Neural cell (in vitro differentiated cells): ENCODE measurements around the gene LIMS1. TPM values are rescaled to one million over a fixed set of nuclear protein-coding genes. Genes with fewer than 3 reads are reported as not detected.

Experiments
- H2AFZ ChIP-seq: fragments of 200-600, 300-800 bp; sonication (generic), shearing (Covaris generic); 2 replicates; pipeline ENCODE4 v1.6.0; 2014; ENCODE audit warnings: low read depth, mild to moderate bottlenecking, antibody characterized with exemption, low read length, moderate library complexity
- H3F3A ChIP-seq: fragments of 200-600 bp; shearing (Covaris generic); 2 replicates; pipeline ENCODE4 v1.6.1; 2016; ENCODE audit warnings: mild to moderate bottlenecking, moderate library complexity, mixed read lengths, antibody characterized with exemption, low read length; ENCODE audit not compliant: insufficient read depth, poor library complexity, severe bottlenecking
- H3K27ac ChIP-seq: fragments of 200-600, 300-800 bp; sonication (generic), shearing (Covaris generic); 2 replicates; pipeline ENCODE4 v1.5.1; 2014; ENCODE audit warnings: mild to moderate bottlenecking, low read length, moderate library complexity
- H3K27me3 ChIP-seq: fragments of 300-800, 200-600 bp; sonication (generic), shearing (Covaris generic); 2 replicates; pipeline ENCODE4 v1.6.0; 2014; ENCODE audit warnings: mild to moderate bottlenecking, low read depth, low read length, moderate library complexity; ENCODE audit not compliant: insufficient read depth
- H3K36me3 ChIP-seq: fragments of 300-800, 200-600 bp; sonication (generic), shearing (Covaris generic); 2 replicates; pipeline ENCODE4 v1.5.1; 2014; ENCODE audit warnings: mild to moderate bottlenecking, antibody characterized with exemption, low read length, moderate library complexity; ENCODE audit not compliant: insufficient read depth
- H3K4me2 ChIP-seq: fragments of 300-800, 200-600 bp; sonication (generic), shearing (Covaris generic); 2 replicates; pipeline ENCODE4 v1.6.0; 2014; ENCODE audit warnings: mild to moderate bottlenecking, low read length
- H3K4me3 ChIP-seq: fragments of 300-800, 200-600 bp; sonication (generic), shearing (Covaris generic); 2 replicates; pipeline ENCODE4 v1.5.1; 2014; ENCODE audit warnings: mild to moderate bottlenecking, low read length, moderate library complexity
- H3K79me2 ChIP-seq: fragments of 200-600 bp; shearing (Covaris generic); replicated peaks from 2 replicates; pipeline ENCODE4 v1.6.0; 2014; ENCODE audit warnings: mild to moderate bottlenecking, low read length, moderate library complexity; ENCODE audit not compliant: insufficient read depth
- H3K9ac ChIP-seq: fragments of 300-800, 200-600 bp; sonication (generic), shearing (Covaris generic); 2 replicates; pipeline ENCODE4 v1.6.1; 2016; ENCODE audit warnings: mild to moderate bottlenecking, low read length, mixed read lengths
- H3K9me2 ChIP-seq: fragments of 200-600 bp; shearing (Covaris generic); 2 replicates; pipeline ENCODE4 v1.6.1; 2016; ENCODE audit warnings: mild to moderate bottlenecking, low read length, mixed read lengths; ENCODE audit not compliant: insufficient read depth
- H3K9me3 ChIP-seq: fragments of 200-600, 300-800 bp; sonication (generic), shearing (Covaris generic); 2 replicates; pipeline ENCODE4 v1.6.1; 2016; ENCODE audit warnings: mild to moderate bottlenecking, mixed run types, low read length, moderate library complexity, mixed read lengths
- H4K20me1 ChIP-seq: fragments of 200-600 bp; shearing (Covaris generic); 2 replicates; pipeline ENCODE4 v1.6.1; 2016; ENCODE audit warnings: mild to moderate bottlenecking, mixed run types; ENCODE audit not compliant: insufficient read depth
- EP300 ChIP-seq: fragments of 450-650 bp; conservative IDR thresholded peaks from 2 replicates; pipeline ENCODE4 v1.6.1; 2014; ENCODE audit warnings: antibody characterized with exemption, mild to moderate bottlenecking, moderate library complexity; ENCODE audit not compliant: poor library complexity, severe bottlenecking
- EZH2 ChIP-seq: fragments of 200-600, 300-800 bp; shearing (Covaris generic), sonication (generic); IDR thresholded peaks from 2 replicates; pipeline ENCODE4 v1.6.1; 2014; ENCODE audit warnings: antibody characterized with exemption, low read length, borderline replicate concordance, mild to moderate bottlenecking; ENCODE audit not compliant: insufficient read depth, poor library complexity, severe bottlenecking
- MXI1 ChIP-seq: fragments of 450-650 bp; conservative IDR thresholded peaks from 2 replicates; pipeline ENCODE4 v1.6.1; 2014; ENCODE audit warnings: antibody characterized with exemption, mild to moderate bottlenecking; ENCODE audit not compliant: poor library complexity, severe bottlenecking
- POLR2AphosphoS5 ChIP-seq: IDR thresholded peaks from 2 replicates; pipeline ENCODE4 v1.6.1; 2012
- RAD21 ChIP-seq: fragments of 450-650 bp; conservative IDR thresholded peaks from 2 replicates; pipeline ENCODE4 v1.6.1; 2014; ENCODE audit warnings: antibody characterized with exemption, mild to moderate bottlenecking, moderate library complexity
- SMC3 ChIP-seq: fragments of 450-650 bp; conservative IDR thresholded peaks from 2 replicates; pipeline ENCODE4 v1.6.1; 2014; ENCODE audit warnings: antibody characterized with exemption, mild to moderate bottlenecking, moderate library complexity; ENCODE audit not compliant: poor library complexity
- TAF1 ChIP-seq: IDR thresholded peaks from 2 replicates; pipeline ENCODE4 v1.6.1; 2012; ENCODE audit warnings: low read depth
- polyA plus RNA-seq: library from polyadenylated mRNA; depleted of rRNA; stranded (reverse); fragments of >200 nt; gene quantifications from 2 replicates; pipeline ENCODE4 v1.2.3, GENCODE V29; 2014
- TF ChIP-seq, protein P1 (sequence below): fragments of 450-650 bp; IDR thresholded peaks from 2 replicates; pipeline ENCODE4 v1.5.1; 2014; ENCODE audit warnings: antibody characterized with exemption, mild to moderate bottlenecking, moderate library complexity; ENCODE audit not compliant: poor library complexity, severe bottlenecking
- TF ChIP-seq, protein P2 (sequence below): IDR thresholded peaks from 2 replicates; pipeline ENCODE4 v1.6.1; 2012; ENCODE audit warnings: borderline replicate concordance

Gene LIMS1
- polyA plus RNA-seq, 1 donor from 2014 or later, result 12.3 TPM

DNA sequence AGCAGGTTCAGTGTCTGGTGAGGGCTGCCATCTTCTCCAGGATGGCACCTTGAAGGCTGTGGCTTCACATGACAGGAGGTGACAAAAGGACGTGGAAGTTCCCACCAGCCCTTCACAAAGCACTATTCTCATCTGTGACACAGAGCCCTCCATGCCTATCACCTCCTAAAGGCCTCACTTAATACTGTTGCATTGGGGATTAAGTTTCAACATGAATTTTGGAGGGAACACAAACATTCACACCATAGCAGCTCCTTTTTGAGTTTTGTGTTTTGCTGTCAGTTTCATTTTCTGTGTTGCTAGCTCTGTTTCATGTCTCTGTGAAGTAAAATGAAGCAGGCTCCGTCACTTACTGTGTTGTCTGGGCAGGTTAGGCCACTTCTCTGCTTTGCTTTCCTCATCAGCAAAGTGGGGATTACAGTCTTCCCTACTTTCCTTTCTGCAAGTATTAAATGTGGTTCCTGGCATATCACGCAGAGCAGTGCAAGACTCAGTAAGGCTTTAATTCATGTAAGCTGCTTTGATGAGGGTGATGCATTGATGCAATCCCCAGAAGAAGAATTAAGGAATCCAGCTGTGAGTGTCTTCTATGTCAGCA lies 31.6 kb downstream of the LIMS1 start (continued):
- TF ChIP-seq EZH2, result no peak

DNA sequence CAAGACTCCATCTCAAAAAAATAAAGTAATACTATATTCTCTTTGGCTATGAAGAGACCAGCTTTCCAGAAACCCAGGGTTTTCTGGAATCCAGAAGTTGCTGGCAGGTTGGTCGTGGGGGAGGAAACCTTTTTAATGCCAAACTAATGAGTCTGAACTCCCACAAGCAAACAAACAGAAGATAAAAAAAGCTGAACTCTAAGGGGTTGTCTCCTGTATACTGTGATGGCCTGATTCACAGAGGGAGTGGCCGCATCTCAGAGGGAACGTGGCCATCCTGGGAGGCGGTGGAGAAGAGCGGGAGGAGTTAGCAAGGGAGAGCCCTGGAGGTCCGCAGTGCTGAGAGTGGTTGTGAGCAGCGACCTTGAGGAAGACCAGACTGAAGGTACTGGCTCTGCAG lies 36.1 kb downstream of the LIMS1 start:
- Histone ChIP-seq H2AFZ (no peak overlapping the region), H3K9me3 (no peaks in the 10 kb centered on the region), H3K79me2 (peaks cover 5% of the 10 kb centered on the region), H3K9me2 (no peaks in the 10 kb centered on the region), H3K27me3 (no peaks in the 10 kb centered on the region), H3K4me2 (no peak overlapping the region), H4K20me1 (no peaks in the 10 kb centered on the region), H3F3A (no peaks in the 10 kb centered on the region), H3K27ac (no peak overlapping the region), H3K36me3 (no peaks in the 10 kb centered on the region), H3K9ac (no peak overlapping the region), H3K4me3 (no peak overlapping the region)
- no peak for TF ChIP-seq EZH2
- TF ChIP-seq, protein P1, sequence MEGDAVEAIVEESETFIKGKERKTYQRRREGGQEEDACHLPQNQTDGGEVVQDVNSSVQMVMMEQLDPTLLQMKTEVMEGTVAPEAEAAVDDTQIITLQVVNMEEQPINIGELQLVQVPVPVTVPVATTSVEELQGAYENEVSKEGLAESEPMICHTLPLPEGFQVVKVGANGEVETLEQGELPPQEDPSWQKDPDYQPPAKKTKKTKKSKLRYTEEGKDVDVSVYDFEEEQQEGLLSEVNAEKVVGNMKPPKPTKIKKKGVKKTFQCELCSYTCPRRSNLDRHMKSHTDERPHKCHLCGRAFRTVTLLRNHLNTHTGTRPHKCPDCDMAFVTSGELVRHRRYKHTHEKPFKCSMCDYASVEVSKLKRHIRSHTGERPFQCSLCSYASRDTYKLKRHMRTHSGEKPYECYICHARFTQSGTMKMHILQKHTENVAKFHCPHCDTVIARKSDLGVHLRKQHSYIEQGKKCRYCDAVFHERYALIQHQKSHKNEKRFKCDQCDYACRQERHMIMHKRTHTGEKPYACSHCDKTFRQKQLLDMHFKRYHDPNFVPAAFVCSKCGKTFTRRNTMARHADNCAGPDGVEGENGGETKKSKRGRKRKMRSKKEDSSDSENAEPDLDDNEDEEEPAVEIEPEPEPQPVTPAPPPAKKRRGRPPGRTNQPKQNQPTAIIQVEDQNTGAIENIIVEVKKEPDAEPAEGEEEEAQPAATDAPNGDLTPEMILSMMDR, result no peak
- TF ChIP-seq, protein P2, sequence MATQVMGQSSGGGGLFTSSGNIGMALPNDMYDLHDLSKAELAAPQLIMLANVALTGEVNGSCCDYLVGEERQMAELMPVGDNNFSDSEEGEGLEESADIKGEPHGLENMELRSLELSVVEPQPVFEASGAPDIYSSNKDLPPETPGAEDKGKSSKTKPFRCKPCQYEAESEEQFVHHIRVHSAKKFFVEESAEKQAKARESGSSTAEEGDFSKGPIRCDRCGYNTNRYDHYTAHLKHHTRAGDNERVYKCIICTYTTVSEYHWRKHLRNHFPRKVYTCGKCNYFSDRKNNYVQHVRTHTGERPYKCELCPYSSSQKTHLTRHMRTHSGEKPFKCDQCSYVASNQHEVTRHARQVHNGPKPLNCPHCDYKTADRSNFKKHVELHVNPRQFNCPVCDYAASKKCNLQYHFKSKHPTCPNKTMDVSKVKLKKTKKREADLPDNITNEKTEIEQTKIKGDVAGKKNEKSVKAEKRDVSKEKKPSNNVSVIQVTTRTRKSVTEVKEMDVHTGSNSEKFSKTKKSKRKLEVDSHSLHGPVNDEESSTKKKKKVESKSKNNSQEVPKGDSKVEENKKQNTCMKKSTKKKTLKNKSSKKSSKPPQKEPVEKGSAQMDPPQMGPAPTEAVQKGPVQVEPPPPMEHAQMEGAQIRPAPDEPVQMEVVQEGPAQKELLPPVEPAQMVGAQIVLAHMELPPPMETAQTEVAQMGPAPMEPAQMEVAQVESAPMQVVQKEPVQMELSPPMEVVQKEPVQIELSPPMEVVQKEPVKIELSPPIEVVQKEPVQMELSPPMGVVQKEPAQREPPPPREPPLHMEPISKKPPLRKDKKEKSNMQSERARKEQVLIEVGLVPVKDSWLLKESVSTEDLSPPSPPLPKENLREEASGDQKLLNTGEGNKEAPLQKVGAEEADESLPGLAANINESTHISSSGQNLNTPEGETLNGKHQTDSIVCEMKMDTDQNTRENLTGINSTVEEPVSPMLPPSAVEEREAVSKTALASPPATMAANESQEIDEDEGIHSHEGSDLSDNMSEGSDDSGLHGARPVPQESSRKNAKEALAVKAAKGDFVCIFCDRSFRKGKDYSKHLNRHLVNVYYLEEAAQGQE, result no peak
- TF ChIP-seq MXI1, result no peak
- TF ChIP-seq POLR2AphosphoS5, result no peak
- TF ChIP-seq RAD21, result no peak
- no peak for TF ChIP-seq SMC3
- TF ChIP-seq TAF1, result no peak
- no peak for TF ChIP-seq EP300

DNA sequence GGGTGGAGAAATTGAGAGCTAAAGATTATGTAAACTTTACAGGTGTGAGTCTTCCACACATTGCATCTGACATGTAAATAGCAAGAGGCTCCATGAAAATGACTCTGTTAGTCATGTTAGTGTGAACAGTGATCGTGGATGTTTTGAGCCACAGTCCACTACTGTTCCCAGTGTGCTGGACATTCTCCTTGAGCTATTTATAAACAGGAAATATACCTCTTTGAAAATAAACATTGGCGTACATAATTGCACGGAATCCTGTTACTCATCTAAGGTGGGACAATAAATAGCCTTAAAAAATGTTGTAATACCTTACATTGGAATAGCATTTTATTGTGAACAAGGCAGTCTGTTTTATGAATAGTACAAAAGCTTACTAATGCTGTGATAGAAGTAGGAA lies 37.0 kb downstream of the LIMS1 start:
- H3K27me3 ChIP-seq, result no peaks in the 10 kb centered on the region
- no peak overlapping the region for H2AFZ ChIP-seq
- no peak for TF ChIP-seq EP300
- TF ChIP-seq TAF1, result no peak
- TF ChIP-seq SMC3, result no peak
- no peak for TF ChIP-seq MXI1
- TF ChIP-seq, protein P1, result no peak
- no peak for TF ChIP-seq EZH2
- TF ChIP-seq POLR2AphosphoS5, result no peak
- TF ChIP-seq RAD21, result no peak
- TF ChIP-seq, protein P2, result no peak
- no peak overlapping the region for H3K9ac ChIP-seq
- peaks cover 5% of the 10 kb centered on the region for H3K79me2 ChIP-seq
- H3K9me2 ChIP-seq, result no peaks in the 10 kb centered on the region
- H3F3A ChIP-seq, result no peaks in the 10 kb centered on the region
- no peak overlapping the region for H3K4me3 ChIP-seq
- H4K20me1 ChIP-seq, result no peaks in the 10 kb centered on the region
- H3K9me3 ChIP-seq, result no peaks in the 10 kb centered on the region
- no peak overlapping the region for H3K27ac ChIP-seq
- no peaks in the 10 kb centered on the region for H3K36me3 ChIP-seq
- no peak overlapping the region for H3K4me2 ChIP-seq
